Posterior cingulate gyrus (tissue), 11 donors: ENCODE results near the gene MT1F.

Experiments used
- DNase-seq, 10 donors: peaks; one replicate each; pipeline versions ENCODE4 v3.0.0 to v3.0.0-alpha.2; 2020 to 2021; ENCODE audit warnings: mixed read lengths in 3 of 10
- intact Hi-C: fragments of 100-400 bp; cut with DNase I; formaldehyde crosslinking; loops from one replicate; pipeline ENCODE4 v1.15.1; 2023

MT1F gene

DNA sequence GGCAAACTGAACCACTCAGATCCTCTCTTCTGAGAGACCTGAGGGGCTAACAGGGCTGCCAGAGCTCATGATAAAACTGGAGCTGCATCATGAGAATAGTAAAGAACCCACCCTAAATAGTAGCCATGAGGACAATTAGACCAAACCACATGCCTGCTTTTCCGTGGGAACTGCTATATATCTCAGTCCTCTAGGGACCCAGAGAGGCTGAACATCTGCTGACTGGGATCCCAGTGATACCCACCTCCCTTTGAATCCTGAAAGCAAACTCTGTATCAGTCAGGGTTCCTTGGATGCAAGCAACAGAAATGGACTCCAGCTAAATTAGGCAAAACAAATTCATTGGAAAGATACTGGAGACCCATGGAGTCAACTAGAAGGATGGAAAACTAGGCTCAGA is 31.0 kb downstream of the MT1F start:
- intact Hi-C loops, result no loop called here
- DNase-seq, result no peak

- intact Hi-C loops, result no loop called here
- DNase-seq, result peak in 1 of 10 donors; percentile 39
Observed at GRCh38 chr16:56689171-56689570, 31.4 kb downstream of the MT1F start.

DNA sequence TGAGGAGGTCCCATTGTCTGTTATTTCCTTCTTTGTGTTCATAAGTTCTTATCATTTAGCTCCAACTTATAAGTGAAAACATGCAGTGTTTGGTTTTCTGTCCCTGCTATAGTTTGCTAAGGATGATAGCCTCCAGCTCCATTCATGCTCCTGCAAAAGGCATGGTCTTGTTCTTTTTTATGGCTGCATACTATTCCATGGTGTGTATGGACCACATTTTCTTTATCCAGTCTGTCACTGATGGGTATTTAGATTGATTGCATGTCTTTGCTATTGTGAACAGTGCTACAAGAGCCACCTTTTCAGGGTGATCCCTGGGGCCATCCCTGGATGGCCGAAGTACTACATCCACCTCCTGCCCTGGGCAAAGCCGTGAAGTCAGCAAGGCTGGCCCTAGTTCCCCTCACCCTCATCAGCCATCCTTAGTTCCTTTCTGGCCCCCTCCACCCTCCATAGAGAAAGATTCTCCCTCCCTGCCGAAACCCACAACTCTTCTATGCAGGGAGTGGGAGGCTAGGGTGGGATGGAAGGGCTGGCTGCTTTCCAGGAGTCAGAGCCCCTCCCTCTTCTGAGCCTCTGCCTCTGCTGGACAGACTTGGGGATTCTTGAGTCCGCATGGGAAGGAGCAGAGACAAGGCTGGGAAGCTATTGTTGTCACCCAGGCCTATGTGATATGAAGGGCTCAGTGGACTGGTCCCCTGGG is 32.8 kb downstream of the MT1F start:
- intact Hi-C loops, result no loop called here
- peak in 1 of 10 donors; percentile 48 for DNase-seq

DNA sequence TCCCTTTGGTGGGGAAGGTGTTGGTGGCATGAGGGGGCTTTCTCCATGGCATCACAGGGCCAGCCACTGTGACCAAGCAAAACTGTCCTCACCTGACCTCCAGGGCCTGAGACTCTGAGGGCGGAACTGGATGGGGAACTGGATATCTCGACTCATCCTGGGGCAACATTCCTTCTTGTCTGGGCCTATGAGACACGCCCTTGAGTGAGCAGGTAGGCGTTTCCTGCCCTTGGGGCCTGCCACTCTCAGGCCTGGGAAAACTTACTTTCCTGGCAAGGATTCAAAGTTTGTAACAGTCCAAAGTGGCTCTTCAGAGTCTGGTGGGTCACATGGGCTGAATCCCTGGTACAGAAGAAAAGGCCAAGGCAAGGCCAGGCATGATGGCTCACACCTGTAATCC is 34.1 kb downstream of the MT1F start:
- DNase-seq, result no peak
- intact Hi-C loops, result no loop called here

- intact Hi-C loops, result no loop called here
- no peak for DNase-seq
Observed at GRCh38 chr16:56695246-56695645, 37.5 kb downstream of the MT1F start.

GRCh38 chr16:56697456-56698155 is 39.8 kb downstream of the MT1F start:
- intact Hi-C loops, result no loop called here
- no peak for DNase-seq

GRCh38 chr16:56700195-56700594 is 42.4 kb downstream of the MT1F start:
- intact Hi-C loops, result loop anchor here (10.0 kb wide), 2 partner anchors 365 to 985 kb away; no protein-coding TSS in a partner anchor
- DNase-seq, result no peak

DNA sequence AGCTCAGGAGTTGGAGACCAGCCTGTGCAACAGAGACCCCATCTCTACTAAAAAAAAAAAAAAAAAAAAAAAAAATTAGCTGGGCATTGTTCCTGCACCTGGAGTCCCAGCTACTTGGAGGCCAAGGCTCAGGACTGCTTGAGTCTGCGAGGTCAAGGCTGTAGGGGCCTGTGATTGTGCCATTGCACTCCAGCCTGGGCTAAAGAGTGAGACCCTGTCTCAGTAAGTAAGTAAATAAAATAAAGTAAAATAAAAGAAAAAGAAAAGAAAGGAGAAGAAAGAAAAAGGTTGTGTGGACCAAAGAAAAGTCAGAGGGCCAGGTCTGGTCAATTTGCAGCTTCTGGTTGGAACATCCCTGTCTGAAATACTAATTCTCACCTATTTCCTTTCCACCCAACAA is 42.9 kb downstream of the MT1F start:
- intact Hi-C loops, result loop anchor here (10.0 kb wide), 2 partner anchors 366 to 986 kb away; no protein-coding TSS in a partner anchor
- DNase-seq, result no peak

DNA sequence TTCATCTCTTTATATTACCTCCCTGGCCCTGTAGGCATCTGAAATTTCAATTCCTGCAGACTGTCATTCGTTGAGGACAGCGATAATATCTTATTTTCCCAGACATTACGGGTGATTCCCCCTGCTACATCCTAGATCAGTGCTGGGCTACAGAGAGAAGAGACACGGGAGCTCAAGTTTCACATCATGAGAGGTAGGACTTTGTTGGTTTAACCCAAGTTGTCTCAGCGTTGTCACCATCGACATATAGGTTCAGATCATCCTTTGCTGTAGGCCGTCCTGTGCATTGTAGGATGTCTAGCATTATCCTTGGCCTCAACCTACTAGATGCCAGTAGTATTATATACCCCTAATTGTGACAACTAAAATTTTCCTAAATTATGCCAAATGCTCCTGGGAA is 43.8 kb downstream of the MT1F start:
- intact Hi-C loops, result loop anchor here (10.0 kb wide), 2 partner anchors 367 to 987 kb away; no protein-coding TSS in a partner anchor
- DNase-seq, result no peak

DNA sequence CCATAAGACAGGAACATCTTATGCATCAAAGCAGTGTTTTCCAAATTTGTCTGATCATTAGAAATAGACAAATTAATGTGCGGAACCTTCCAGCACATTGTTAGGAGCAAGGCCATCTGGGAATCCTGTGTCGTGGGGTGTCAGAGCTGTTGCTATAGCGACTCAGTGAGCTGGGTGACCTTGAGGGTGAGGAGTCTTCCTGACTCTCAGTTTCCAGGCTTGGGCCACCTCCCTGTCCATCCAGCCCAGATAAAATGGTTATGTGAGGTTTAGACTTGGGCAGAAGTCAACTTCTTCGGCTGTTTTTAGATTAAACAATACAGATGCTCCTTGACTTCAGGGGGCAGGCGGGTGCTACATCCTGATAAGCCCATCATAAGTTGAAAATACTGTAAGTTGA is 45.1 kb downstream of the MT1F start:
- no peak for DNase-seq
- intact Hi-C loops, result loop anchor here (1.0 to 10.0 kb wide), 4 partner anchors 100 to 988 kb away; no protein-coding TSS in a partner anchor
